Heart left ventricle (tissue), 13 donors: ENCODE results near the gene BYSL.

Source experiments
- POLR2A ChIP-seq, 2 donors: fragments of 450-650 bp; IDR thresholded peaks; one replicate each; pipeline ENCODE4 v1.6.1; 2017; ENCODE audit warnings: antibody characterized with exemption in 2 of 2, mild to moderate bottlenecking in 2 of 2, moderate library complexity in 2 of 2
- TF ChIP-seq, protein P1 (sequence below), 12 donors: fragments of 200-600 bp; sonication (generic) in 4 of 12; IDR thresholded peaks; one replicate each; pipeline versions ENCODE4 v1.5.0 to v1.8.0; 2018 to 2022; ENCODE audit warnings: antibody characterized with exemption in 12 of 12, mild to moderate bottlenecking in 5 of 12
- donor health status: ischemic (EF 13 %, LVEDD 7.1; RV severe dilation, severe dysfunction).
- donor health status: DM: no; HTN: yes; CAD: no.
- donor health status: DM: no; HTN: no; CAD: no.
- donor health status: ischemic (EF 25% LVEDD 6.9; RV normal size, moderate dysfunction).
- donor health status: ischemic (EF 25% LVEDD 5.7; RV mildly dilated, moderate dysfunction).
- donor health status: ischemic (EF 35%, LVEDD 5.7; RV mildly dilated, moderate dysfunction).
- donor health status: nonischemic (EF 11% LVEDD 7.7; RV severe dilation, severe dysfunction).
- donor health status: DM: yes; HTN: yes; CAD: no.
- donor health status: PGD.
- donor health status: ischemic (EF 29% LVEDD 5.4; RV normal size, mild dysfunction).
- donor health status: nonischemic (EF 23%, LVEDD 6.1; RV moderate dilation, normal function).

GRCh38 chr6:41954668-41955067 is 33.4 kb downstream of the BYSL start:
- no peak for TF ChIP-seq POLR2A (IDR thresholded peaks at IDR 0.05)
- TF ChIP-seq, protein P1, sequence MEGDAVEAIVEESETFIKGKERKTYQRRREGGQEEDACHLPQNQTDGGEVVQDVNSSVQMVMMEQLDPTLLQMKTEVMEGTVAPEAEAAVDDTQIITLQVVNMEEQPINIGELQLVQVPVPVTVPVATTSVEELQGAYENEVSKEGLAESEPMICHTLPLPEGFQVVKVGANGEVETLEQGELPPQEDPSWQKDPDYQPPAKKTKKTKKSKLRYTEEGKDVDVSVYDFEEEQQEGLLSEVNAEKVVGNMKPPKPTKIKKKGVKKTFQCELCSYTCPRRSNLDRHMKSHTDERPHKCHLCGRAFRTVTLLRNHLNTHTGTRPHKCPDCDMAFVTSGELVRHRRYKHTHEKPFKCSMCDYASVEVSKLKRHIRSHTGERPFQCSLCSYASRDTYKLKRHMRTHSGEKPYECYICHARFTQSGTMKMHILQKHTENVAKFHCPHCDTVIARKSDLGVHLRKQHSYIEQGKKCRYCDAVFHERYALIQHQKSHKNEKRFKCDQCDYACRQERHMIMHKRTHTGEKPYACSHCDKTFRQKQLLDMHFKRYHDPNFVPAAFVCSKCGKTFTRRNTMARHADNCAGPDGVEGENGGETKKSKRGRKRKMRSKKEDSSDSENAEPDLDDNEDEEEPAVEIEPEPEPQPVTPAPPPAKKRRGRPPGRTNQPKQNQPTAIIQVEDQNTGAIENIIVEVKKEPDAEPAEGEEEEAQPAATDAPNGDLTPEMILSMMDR (IDR thresholded peaks at IDR 0.05), result no peak
